ENCODE data around the gene GREB1.

GREB1 gene

GRCh38 chr2:11661891-11662435 lies 128.1 kb downstream of the GREB1 start:
- Histone ChIP-seq H3K36me3 (ENCODE audit: low read length) (no peaks in the 10 kb centered on the region), H3K9ac (ENCODE audit: low read length) (no peak overlapping the region), H3K27me3 (ENCODE audit: low read length) (no peaks in the 10 kb centered on the region), H4K20me1 (ENCODE audit: low read depth, low read length) (no peaks in the 10 kb centered on the region), H3K4me3 (ENCODE audit: insufficient read depth, low read length, poor library complexity, severe bottlenecking) (no peak overlapping the region), H3K79me2 (ENCODE audit: insufficient read depth, low read length) (no peaks in the 10 kb centered on the region), H2AFZ (ENCODE audit: low read depth, low read length, severe bottlenecking) (no peak overlapping the region), H3K9me3 (ENCODE audit: insufficient read depth, low read length) (peaks cover 9% of the 10 kb centered on the region; the same call in 1 of the 2 replicates), H3K9me2 (replicated peaks; ENCODE audit: insufficient read depth, low read length) (no peaks in the 10 kb centered on the region), H3K27ac (ENCODE audit: low read depth, low read length) (no peak overlapping the region), H3F3A (ENCODE audit: insufficient read depth) (no peaks in the 10 kb centered on the region), H3K4me2 (ENCODE audit: low read depth, low read length, poor library complexity, severe bottlenecking) (no peak overlapping the region)
- no peak for TF ChIP-seq EZH2phosphoT487 (conservative IDR thresholded peaks at IDR 0.05; ENCODE audit: low read length)
- TF ChIP-seq, protein P1, sequence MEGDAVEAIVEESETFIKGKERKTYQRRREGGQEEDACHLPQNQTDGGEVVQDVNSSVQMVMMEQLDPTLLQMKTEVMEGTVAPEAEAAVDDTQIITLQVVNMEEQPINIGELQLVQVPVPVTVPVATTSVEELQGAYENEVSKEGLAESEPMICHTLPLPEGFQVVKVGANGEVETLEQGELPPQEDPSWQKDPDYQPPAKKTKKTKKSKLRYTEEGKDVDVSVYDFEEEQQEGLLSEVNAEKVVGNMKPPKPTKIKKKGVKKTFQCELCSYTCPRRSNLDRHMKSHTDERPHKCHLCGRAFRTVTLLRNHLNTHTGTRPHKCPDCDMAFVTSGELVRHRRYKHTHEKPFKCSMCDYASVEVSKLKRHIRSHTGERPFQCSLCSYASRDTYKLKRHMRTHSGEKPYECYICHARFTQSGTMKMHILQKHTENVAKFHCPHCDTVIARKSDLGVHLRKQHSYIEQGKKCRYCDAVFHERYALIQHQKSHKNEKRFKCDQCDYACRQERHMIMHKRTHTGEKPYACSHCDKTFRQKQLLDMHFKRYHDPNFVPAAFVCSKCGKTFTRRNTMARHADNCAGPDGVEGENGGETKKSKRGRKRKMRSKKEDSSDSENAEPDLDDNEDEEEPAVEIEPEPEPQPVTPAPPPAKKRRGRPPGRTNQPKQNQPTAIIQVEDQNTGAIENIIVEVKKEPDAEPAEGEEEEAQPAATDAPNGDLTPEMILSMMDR (IDR thresholded peaks at IDR 0.05; ENCODE audit: insufficient read depth, low read length, poor library complexity, severe bottlenecking) = no peak

DNA sequence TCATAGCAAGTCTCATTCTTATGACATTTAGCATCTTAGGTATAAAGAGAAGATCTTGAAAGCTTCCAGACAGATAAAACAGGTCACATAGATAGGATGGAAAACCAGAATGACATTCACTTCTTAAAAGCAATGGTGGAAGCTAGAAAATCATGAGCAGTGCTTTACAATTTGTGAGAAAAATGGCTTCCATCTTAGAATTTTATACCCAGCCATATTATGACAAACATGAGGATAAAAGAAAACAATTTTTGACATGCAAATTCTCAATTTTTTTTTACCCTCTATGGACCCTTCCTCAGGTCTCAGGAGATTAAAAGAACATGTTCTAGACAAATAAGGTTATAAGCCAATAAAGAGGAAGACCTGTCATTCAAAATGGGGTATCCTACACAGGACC lies 129.0 kb downstream of the GREB1 start:
- Histone ChIP-seq H3K9me2 (replicated peaks; ENCODE audit: insufficient read depth, low read length) (no peaks in the 10 kb centered on the region), H3K27me3 (ENCODE audit: low read length) (no peaks in the 10 kb centered on the region), H4K20me1 (ENCODE audit: low read depth, low read length) (no peaks in the 10 kb centered on the region), H3K4me3 (ENCODE audit: insufficient read depth, low read length, poor library complexity, severe bottlenecking) (no peak overlapping the region), H3K27ac (ENCODE audit: low read depth, low read length) (no peak overlapping the region), H3K79me2 (ENCODE audit: insufficient read depth, low read length) (no peaks in the 10 kb centered on the region), H3K36me3 (ENCODE audit: low read length) (no peaks in the 10 kb centered on the region), H2AFZ (ENCODE audit: low read depth, low read length, severe bottlenecking) (no peak overlapping the region), H3K9ac (ENCODE audit: low read length) (no peak overlapping the region), H3K9me3 (ENCODE audit: insufficient read depth, low read length) (peaks cover 9% of the 10 kb centered on the region; the same call in 1 of the 2 replicates), H3K4me2 (ENCODE audit: low read depth, low read length, poor library complexity, severe bottlenecking) (no peak overlapping the region), H3F3A (ENCODE audit: insufficient read depth) (no peaks in the 10 kb centered on the region)
- TF ChIP-seq, protein P1 (IDR thresholded peaks at IDR 0.05; ENCODE audit: insufficient read depth, low read length, poor library complexity, severe bottlenecking) = no peak
- no peak for TF ChIP-seq EZH2phosphoT487 (conservative IDR thresholded peaks at IDR 0.05; ENCODE audit: low read length)

GRCh38 chr2:11663427-11663826 lies 129.6 kb downstream of the GREB1 start:
- TF ChIP-seq, protein P1 (IDR thresholded peaks at IDR 0.05; ENCODE audit: insufficient read depth, low read length, poor library complexity, severe bottlenecking) = no peak
- TF ChIP-seq EZH2phosphoT487 (conservative IDR thresholded peaks at IDR 0.05; ENCODE audit: low read length) = no peak
- H2AFZ ChIP-seq (ENCODE audit: low read depth, low read length, severe bottlenecking) = no peak overlapping the region
- H3K9me3 ChIP-seq (ENCODE audit: insufficient read depth, low read length) = peaks cover 9% of the 10 kb centered on the region; the same call in 1 of the 2 replicates
- H3K27me3 ChIP-seq (ENCODE audit: low read length) = no peaks in the 10 kb centered on the region
- H3K4me3 ChIP-seq (ENCODE audit: insufficient read depth, low read length, poor library complexity, severe bottlenecking) = no peak overlapping the region
- H3K36me3 ChIP-seq (ENCODE audit: low read length) = no peaks in the 10 kb centered on the region
- no peaks in the 10 kb centered on the region for H3K9me2 ChIP-seq (replicated peaks; ENCODE audit: insufficient read depth, low read length)
- no peak overlapping the region for H3K9ac ChIP-seq (ENCODE audit: low read length)
- H3F3A ChIP-seq (ENCODE audit: insufficient read depth) = no peaks in the 10 kb centered on the region
- no peaks in the 10 kb centered on the region for H3K79me2 ChIP-seq (ENCODE audit: insufficient read depth, low read length)
- H3K4me2 ChIP-seq (ENCODE audit: low read depth, low read length, poor library complexity, severe bottlenecking) = no peak overlapping the region
- H3K27ac ChIP-seq (ENCODE audit: low read depth, low read length) = no peak overlapping the region
- no peaks in the 10 kb centered on the region for H4K20me1 ChIP-seq (ENCODE audit: low read depth, low read length)
